ENCODE data around the gene PRPF40A.

PRPF40A gene

GRCh38 chr2:152623076-152623740 lies 94.1 kb downstream of the PRPF40A start:
- H3K4me1 ChIP-seq (ENCODE audit: control insufficient read depth, insufficient read depth, low read length): no peaks in the 10 kb centered on the region
- no peak overlapping the region for H3K4me3 ChIP-seq (ENCODE audit: low read depth, low read length)
- CTCF ChIA-PET: interaction anchor here (0.9 kb wide), 1 partner anchor 8 kb away, joined by 3 read pairs; no protein-coding TSS in a partner anchor
- no peak for TF ChIP-seq ZNF426 (tag by site-specific recombination; IDR thresholded peaks at IDR 0.05)
- no peak for TF ChIP-seq ZNF843 (tag by site-specific recombination; IDR thresholded peaks at IDR 0.05)
- TF ChIP-seq ZNF398 (tag by site-specific recombination; IDR thresholded peaks at IDR 0.05): no peak
- H3K36me3 ChIP-seq (ENCODE audit: control insufficient read depth in 2 of 2, insufficient read depth in 1 of 2, low read length in 2 of 2): peaks cover 11 to 55% of the 10 kb centered on the region in 2 experiments; a peak in 2 of 3 replicates
- no peaks in the 10 kb centered on the region for H3K9me3 ChIP-seq (ENCODE audit: control insufficient read depth, insufficient read depth, low read depth, low read length)
- POLR2A ChIA-PET: no interaction called here
- H3K27ac ChIP-seq (ENCODE audit: extremely low read depth, low read depth, low read length): no peak overlapping the region

GRCh38 chr2:152622219-152622618 lies 95.0 kb downstream of the PRPF40A start:
- Histone ChIP-seq H3K27ac (ENCODE audit: extremely low read depth, low read depth, low read length) (no peak overlapping the region), H3K36me3 (ENCODE audit: control insufficient read depth in 2 of 2, insufficient read depth in 1 of 2, low read length in 2 of 2) (peaks cover 11 to 58% of the 10 kb centered on the region in 2 experiments; a peak in 2 of 3 replicates), H3K4me3 (ENCODE audit: low read depth, low read length) (no peak overlapping the region), H3K4me1 (ENCODE audit: control insufficient read depth, insufficient read depth, low read length) (no peaks in the 10 kb centered on the region), H3K9me3 (ENCODE audit: control insufficient read depth, insufficient read depth, low read depth, low read length) (no peaks in the 10 kb centered on the region)
- ChIA-PET POLR2A (no interaction called here), CTCF (interaction anchor here (0.6 kb wide), 2 partner anchors 181 to 433 kb away, joined by 4 to 5 read pairs; no protein-coding TSS in a partner anchor)
- TF ChIP-seq OSR2 (tag by site-specific recombination; IDR thresholded peaks at IDR 0.05): no peak

GRCh38 chr2:152620985-152621384 lies 96.3 kb downstream of the PRPF40A start:
- Histone ChIP-seq H3K4me1 (ENCODE audit: control insufficient read depth, insufficient read depth, low read length) (no peaks in the 10 kb centered on the region), H3K36me3 (ENCODE audit: control insufficient read depth in 2 of 2, insufficient read depth in 1 of 2, low read length in 2 of 2) (peaks cover 11 to 58% of the 10 kb centered on the region in 2 experiments; a peak in 2 of 3 replicates), H3K9me3 (ENCODE audit: control insufficient read depth, insufficient read depth, low read depth, low read length) (no peaks in the 10 kb centered on the region), H3K27ac (ENCODE audit: extremely low read depth, low read depth, low read length) (no peak overlapping the region), H3K4me3 (ENCODE audit: low read depth, low read length) (no peak overlapping the region)
- CTCF ChIA-PET: interaction anchor here (1.4 kb wide), 1 partner anchor 14 kb away, joined by 3 read pairs; no protein-coding TSS in a partner anchor
- POLR2A ChIA-PET: no interaction called here
- no peak for TF ChIP-seq ZNF610 (tag by site-specific recombination; IDR thresholded peaks at IDR 0.05; ENCODE audit: borderline replicate concordance)

GRCh38 chr2:152620208-152620607 lies 97.1 kb downstream of the PRPF40A start:
- ChIA-PET POLR2A (no interaction called here), CTCF (interaction anchor here (1.4 kb wide), 1 partner anchor 15 kb away, joined by 3 read pairs; no protein-coding TSS in a partner anchor)
- TF ChIP-seq ZNF514 (tag by site-specific recombination; IDR thresholded peaks at IDR 0.05) (no peak), ZNF530 (tag by site-specific recombination; IDR thresholded peaks at IDR 0.05; ENCODE audit: low read depth) (no peak), ZNF549 (tag by site-specific recombination; IDR thresholded peaks at IDR 0.05) (no peak), ZNF555 (tag by site-specific recombination; conservative IDR thresholded peaks at IDR 0.05) (no peak), PRDM1 (tag by site-specific recombination; IDR thresholded peaks at IDR 0.05) (no peak), ZNF362 (tag by site-specific recombination; IDR thresholded peaks at IDR 0.05) (no peak), ZNF791 (tag by site-specific recombination; IDR thresholded peaks at IDR 0.05) (no peak), ZNF677 (tag by site-specific recombination; IDR thresholded peaks at IDR 0.05) (no peak), ZBTB11 (tag by site-specific recombination; conservative IDR thresholded peaks at IDR 0.05; ENCODE audit: low read depth) (no peak), ZNF169 (tag by site-specific recombination; IDR thresholded peaks at IDR 0.05) (no peak), ZNF311 (tag by site-specific recombination; IDR thresholded peaks at IDR 0.05; ENCODE audit: borderline replicate concordance) (no peak), ZNF843 (tag by site-specific recombination; IDR thresholded peaks at IDR 0.05) (no peak), ZNF302 (tag by site-specific recombination; IDR thresholded peaks at IDR 0.05; ENCODE audit: low read depth) (no peak), ZNF184 (tag by site-specific recombination; IDR thresholded peaks at IDR 0.05) (no peak), ZNF211 (tag by site-specific recombination; IDR thresholded peaks at IDR 0.05; ENCODE audit: low read depth) (no peak)
- Histone ChIP-seq H3K36me3 (ENCODE audit: control insufficient read depth in 2 of 2, insufficient read depth in 1 of 2, low read length in 2 of 2) (peaks cover 11 to 63% of the 10 kb centered on the region in 2 experiments; a peak in 1 of 3 replicates), H3K4me3 (ENCODE audit: low read depth, low read length) (no peak overlapping the region), H3K27ac (ENCODE audit: extremely low read depth, low read depth, low read length) (no peak overlapping the region), H3K9me3 (ENCODE audit: control insufficient read depth, insufficient read depth, low read depth, low read length) (no peaks in the 10 kb centered on the region), H3K4me1 (ENCODE audit: control insufficient read depth, insufficient read depth, low read length) (no peaks in the 10 kb centered on the region)
